Measurements from ENCODE around the gene CCDC92. TPM values are rescaled to one million over a fixed set of nuclear protein-coding genes. Genes with fewer than 3 reads are reported as not detected.

The CCDC92 gene
- total RNA-seq, 1 donor from 2014 or later = 55.1 TPM

- peaks cover 2% of the 10 kb centered on the region for H3K36me3 Mint-ChIP-seq
- DNase-seq (ENCODE audit: low spot score in 2 of 2, unreplicated experiment in 2 of 2) = no peak
- H3K9me3 Mint-ChIP-seq = no peaks in the 10 kb centered on the region
- no peak overlapping the region for H3K4me3 Mint-ChIP-seq
- no peak for TF ChIP-seq CTCF (IDR thresholded peaks at IDR 0.05; ENCODE audit: unreplicated experiment)
- peaks cover 21% of the 10 kb centered on the region for H3K4me1 Mint-ChIP-seq
- no peak overlapping the region for H3K27ac Mint-ChIP-seq
- no peaks in the 10 kb centered on the region for H3K27me3 Mint-ChIP-seq (ENCODE audit: low read depth)
Measured at GRCh38 chr12:124000111-124000510, 27.5 kb upstream of the CCDC92 start.

GRCh38 chr12:123998991-123999359 is 26.3 kb upstream of the CCDC92 start:
- Mint-ChIP-seq H3K9me3 (no peaks in the 10 kb centered on the region), H3K27me3 (ENCODE audit: low read depth) (no peaks in the 10 kb centered on the region), H3K4me1 (peaks cover 27% of the 10 kb centered on the region), H3K4me3 (no peak overlapping the region), H3K27ac (peak overlapping the region; percentile 62), H3K36me3 (peaks cover 3% of the 10 kb centered on the region)
- no peak for TF ChIP-seq CTCF (IDR thresholded peaks at IDR 0.05; ENCODE audit: unreplicated experiment)
- DNase-seq (ENCODE audit: low spot score in 2 of 2, unreplicated experiment in 2 of 2) = no peak

GRCh38 chr12:123998344-123998990 is 25.8 kb upstream of the CCDC92 start:
- no peaks in the 10 kb centered on the region for H3K27me3 Mint-ChIP-seq (ENCODE audit: low read depth)

GRCh38 chr12:123997908-123998307 is 25.3 kb upstream of the CCDC92 start:
- no peak for TF ChIP-seq CTCF (IDR thresholded peaks at IDR 0.05; ENCODE audit: unreplicated experiment)
- Mint-ChIP-seq H3K36me3 (peaks cover 3% of the 10 kb centered on the region), H3K27me3 (ENCODE audit: low read depth) (no peaks in the 10 kb centered on the region), H3K4me1 (peaks cover 38% of the 10 kb centered on the region), H3K4me3 (no peak overlapping the region), H3K27ac (no peak overlapping the region), H3K9me3 (no peaks in the 10 kb centered on the region)
- no peak for DNase-seq (ENCODE audit: low spot score in 2 of 2, unreplicated experiment in 2 of 2)

More at GRCh38 chr12:123998344-123998990, 25.8 kb upstream of the CCDC92 start:
- Mint-ChIP-seq H3K9me3 (no peaks in the 10 kb centered on the region), H3K4me3 (no peak overlapping the region), H3K27ac (peak overlapping the region; percentile 15), H3K4me1 (peaks cover 32% of the 10 kb centered on the region), H3K36me3 (peaks cover 3% of the 10 kb centered on the region)
- TF ChIP-seq CTCF (IDR thresholded peaks at IDR 0.05; ENCODE audit: unreplicated experiment) = no peak
- DNase-seq (ENCODE audit: low spot score in 2 of 2, unreplicated experiment in 2 of 2) = no peak

- Mint-ChIP-seq H3K4me3 (no peak overlapping the region), H3K27me3 (ENCODE audit: low read depth) (no peaks in the 10 kb centered on the region), H3K36me3 (peaks cover 3% of the 10 kb centered on the region), H3K4me1 (peaks cover 40% of the 10 kb centered on the region), H3K9me3 (no peaks in the 10 kb centered on the region), H3K27ac (peak overlapping the region; percentile 13)
- TF ChIP-seq CTCF (IDR thresholded peaks at IDR 0.05; ENCODE audit: unreplicated experiment) = no peak
- no peak for DNase-seq (ENCODE audit: low spot score in 2 of 2, unreplicated experiment in 2 of 2)
Measured at GRCh38 chr12:123997033-123997822, 24.6 kb upstream of the CCDC92 start.
